ENCODE data around the gene FGFR1OP2. TPM values are rescaled to one million over a fixed set of nuclear protein-coding genes. Genes with fewer than 3 reads are reported as not detected.

FGFR1OP2 gene
- total and polyA plus RNA-seq, 2 experiments from 2014 or later: 35.6 to 45.0 TPM

GRCh38 chr12:26939192-26939832 lies 1.0 kb downstream of the FGFR1OP2 start:
- peak overlapping the region; percentile 91 for H3K4me3 Mint-ChIP-seq
- no peak overlapping the region for H2AFZ ChIP-seq
- peaks cover 27% of the 10 kb centered on the region for H3K4me1 ChIP-seq (ENCODE audit: insufficient read depth)
- H3K27ac ChIP-seq (ENCODE audit: low read depth): no peak overlapping the region
- peaks cover 10% of the 10 kb centered on the region for H3K27me3 Mint-ChIP-seq (ENCODE audit: insufficient read depth, low read depth, poor library complexity)
- H3K9me2 ChIP-seq (ENCODE audit: insufficient read depth): no peaks in the 10 kb centered on the region
- no peak for ATAC-seq
- no peak for DNase-seq (ENCODE audit: low spot score)
- H3K27me3 ChIP-seq (ENCODE audit: insufficient read depth): no peaks in the 10 kb centered on the region
- H3K36me3 Mint-ChIP-seq (ENCODE audit: low read depth): no peaks in the 10 kb centered on the region; the same call in 2 of the 3 replicates
- peaks cover 3% of the 10 kb centered on the region; the same call in 2 of the 3 replicates for H3K9me3 Mint-ChIP-seq
- peaks cover 42% of the 10 kb centered on the region for H4K20me1 ChIP-seq (replicated peaks; ENCODE audit: insufficient read depth)
- no peaks in the 10 kb centered on the region for H3K36me3 ChIP-seq (ENCODE audit: insufficient read depth)
- peak overlapping the region; percentile 83 for H3K4me2 ChIP-seq
- peak overlapping the region; percentile 92 for H3K4me3 ChIP-seq
- peaks cover 17% of the 10 kb centered on the region for H3K4me1 Mint-ChIP-seq
- peaks cover 89% of the 10 kb centered on the region for H3K79me2 ChIP-seq (replicated peaks; ENCODE audit: insufficient read depth)
- H3K27ac Mint-ChIP-seq: peak overlapping the region; percentile 99
- H3F3A ChIP-seq (replicated peaks; ENCODE audit: low read depth): no peaks in the 10 kb centered on the region
- TF ChIP-seq EZH2phosphoT487 (IDR thresholded peaks at IDR 0.05; ENCODE audit: unreplicated experiment): no peak
- TF ChIP-seq JUNB (IDR thresholded peaks at IDR 0.05; ENCODE audit: unreplicated experiment): no peak
- TF ChIP-seq ETS1 (IDR thresholded peaks at IDR 0.05): no peak

GRCh38 chr12:26939953-26940352 lies 1.7 kb downstream of the FGFR1OP2 start:
- no peaks in the 10 kb centered on the region for H3K36me3 ChIP-seq (ENCODE audit: insufficient read depth)
- no peaks in the 10 kb centered on the region for H3F3A ChIP-seq (replicated peaks; ENCODE audit: low read depth)
- no peaks in the 10 kb centered on the region for H3K9me2 ChIP-seq (ENCODE audit: insufficient read depth)
- no peaks in the 10 kb centered on the region for H3K27me3 ChIP-seq (ENCODE audit: insufficient read depth)
- H3K27ac ChIP-seq (ENCODE audit: low read depth): no peak overlapping the region
- Mint-ChIP-seq H3K9me3 (peaks cover 3% of the 10 kb centered on the region; the same call in 2 of the 3 replicates), H3K36me3 (ENCODE audit: low read depth) (no peaks in the 10 kb centered on the region; the same call in 2 of the 3 replicates), H3K4me3 (peak overlapping the region; percentile 91; the same call in 2 of the 3 replicates), H3K27ac (no peak overlapping the region), H3K4me1 (peaks cover 17% of the 10 kb centered on the region), H3K27me3 (ENCODE audit: insufficient read depth, low read depth, poor library complexity) (peaks cover 10% of the 10 kb centered on the region)
- DNase-seq (ENCODE audit: low spot score): no peak
- H3K4me1 ChIP-seq (ENCODE audit: insufficient read depth): peaks cover 27% of the 10 kb centered on the region
- no peak for ATAC-seq
- no peak overlapping the region for H2AFZ ChIP-seq
- H3K79me2 ChIP-seq (replicated peaks; ENCODE audit: insufficient read depth): peaks cover 89% of the 10 kb centered on the region
- peaks cover 42% of the 10 kb centered on the region for H4K20me1 ChIP-seq (replicated peaks; ENCODE audit: insufficient read depth)
- TF ChIP-seq ETS1 (IDR thresholded peaks at IDR 0.05) (no peak), CREB1 (CRISPR knock-in tag; IDR thresholded peaks at IDR 0.05; ENCODE audit: low read depth) (no peak), ZNF114 (CRISPR knock-in tag; IDR thresholded peaks at IDR 0.05) (no peak), NANOG (IDR thresholded peaks at IDR 0.05; ENCODE audit: borderline replicate concordance) (no peak), POLR2AphosphoS5 (IDR thresholded peaks at IDR 0.05; ENCODE audit: low read depth) (no peak), STAT1 (IDR thresholded peaks at IDR 0.05; ENCODE audit: unreplicated experiment) (no peak), ZNF331 (CRISPR knock-in tag; IDR thresholded peaks at IDR 0.05; ENCODE audit: low read depth) (no peak)
- TF ChIP-seq, protein P1, sequence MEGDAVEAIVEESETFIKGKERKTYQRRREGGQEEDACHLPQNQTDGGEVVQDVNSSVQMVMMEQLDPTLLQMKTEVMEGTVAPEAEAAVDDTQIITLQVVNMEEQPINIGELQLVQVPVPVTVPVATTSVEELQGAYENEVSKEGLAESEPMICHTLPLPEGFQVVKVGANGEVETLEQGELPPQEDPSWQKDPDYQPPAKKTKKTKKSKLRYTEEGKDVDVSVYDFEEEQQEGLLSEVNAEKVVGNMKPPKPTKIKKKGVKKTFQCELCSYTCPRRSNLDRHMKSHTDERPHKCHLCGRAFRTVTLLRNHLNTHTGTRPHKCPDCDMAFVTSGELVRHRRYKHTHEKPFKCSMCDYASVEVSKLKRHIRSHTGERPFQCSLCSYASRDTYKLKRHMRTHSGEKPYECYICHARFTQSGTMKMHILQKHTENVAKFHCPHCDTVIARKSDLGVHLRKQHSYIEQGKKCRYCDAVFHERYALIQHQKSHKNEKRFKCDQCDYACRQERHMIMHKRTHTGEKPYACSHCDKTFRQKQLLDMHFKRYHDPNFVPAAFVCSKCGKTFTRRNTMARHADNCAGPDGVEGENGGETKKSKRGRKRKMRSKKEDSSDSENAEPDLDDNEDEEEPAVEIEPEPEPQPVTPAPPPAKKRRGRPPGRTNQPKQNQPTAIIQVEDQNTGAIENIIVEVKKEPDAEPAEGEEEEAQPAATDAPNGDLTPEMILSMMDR (conservative IDR thresholded peaks at IDR 0.05; ENCODE audit: low read depth in 2 of 2): no peak
- TF ChIP-seq, protein P2, sequence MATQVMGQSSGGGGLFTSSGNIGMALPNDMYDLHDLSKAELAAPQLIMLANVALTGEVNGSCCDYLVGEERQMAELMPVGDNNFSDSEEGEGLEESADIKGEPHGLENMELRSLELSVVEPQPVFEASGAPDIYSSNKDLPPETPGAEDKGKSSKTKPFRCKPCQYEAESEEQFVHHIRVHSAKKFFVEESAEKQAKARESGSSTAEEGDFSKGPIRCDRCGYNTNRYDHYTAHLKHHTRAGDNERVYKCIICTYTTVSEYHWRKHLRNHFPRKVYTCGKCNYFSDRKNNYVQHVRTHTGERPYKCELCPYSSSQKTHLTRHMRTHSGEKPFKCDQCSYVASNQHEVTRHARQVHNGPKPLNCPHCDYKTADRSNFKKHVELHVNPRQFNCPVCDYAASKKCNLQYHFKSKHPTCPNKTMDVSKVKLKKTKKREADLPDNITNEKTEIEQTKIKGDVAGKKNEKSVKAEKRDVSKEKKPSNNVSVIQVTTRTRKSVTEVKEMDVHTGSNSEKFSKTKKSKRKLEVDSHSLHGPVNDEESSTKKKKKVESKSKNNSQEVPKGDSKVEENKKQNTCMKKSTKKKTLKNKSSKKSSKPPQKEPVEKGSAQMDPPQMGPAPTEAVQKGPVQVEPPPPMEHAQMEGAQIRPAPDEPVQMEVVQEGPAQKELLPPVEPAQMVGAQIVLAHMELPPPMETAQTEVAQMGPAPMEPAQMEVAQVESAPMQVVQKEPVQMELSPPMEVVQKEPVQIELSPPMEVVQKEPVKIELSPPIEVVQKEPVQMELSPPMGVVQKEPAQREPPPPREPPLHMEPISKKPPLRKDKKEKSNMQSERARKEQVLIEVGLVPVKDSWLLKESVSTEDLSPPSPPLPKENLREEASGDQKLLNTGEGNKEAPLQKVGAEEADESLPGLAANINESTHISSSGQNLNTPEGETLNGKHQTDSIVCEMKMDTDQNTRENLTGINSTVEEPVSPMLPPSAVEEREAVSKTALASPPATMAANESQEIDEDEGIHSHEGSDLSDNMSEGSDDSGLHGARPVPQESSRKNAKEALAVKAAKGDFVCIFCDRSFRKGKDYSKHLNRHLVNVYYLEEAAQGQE (IDR thresholded peaks at IDR 0.05; ENCODE audit: unreplicated experiment): no peak
- peak overlapping the region; percentile 83 for H3K4me2 ChIP-seq
- H3K4me3 ChIP-seq: peak overlapping the region; percentile 92
